Bronchial epithelial cell (primary cell): ENCODE measurements around the gene PAM. TPM values are rescaled to one million over a fixed set of nuclear protein-coding genes. Genes with fewer than 3 reads are reported as not detected.

Source experiments
- DNase-seq: peaks from one replicate; pipeline ENCODE4 v3.0.0-alpha.2; 2010; ENCODE audit warnings: low read depth
- FAIRE-seq: peaks from 2 replicates; lab custom pipeline; 2011; peaks lifted over from hg19 to GRCh38; lab: Jason Lieb, UNC
- H3K27me3 ChIP-seq: 2 replicates; pipeline ENCODE4 v1.5.1; 2011; ENCODE audit warnings: low read length; ENCODE audit not compliant: control insufficient read depth, insufficient read depth
- H3K36me3 ChIP-seq: 2 replicates; pipeline ENCODE4 v1.5.1; 2011; ENCODE audit warnings: low read length; ENCODE audit not compliant: control insufficient read depth, insufficient read depth
- H3K4me3 ChIP-seq: 2 replicates; pipeline ENCODE4 v1.5.1; 2011; ENCODE audit warnings: mild to moderate bottlenecking, low read depth, low read length, control low read depth
- total RNA-seq: library from RNA; depleted of rRNA; stranded (reverse); fragments of >200 nt; gene quantifications from 2 replicates; pipeline ENCODE4 v1.2.1, GENCODE V29; 2014
- TF ChIP-seq, protein P1 (sequence below): IDR thresholded peaks from 2 replicates; pipeline ENCODE4 v1.5.1; 2011; ENCODE audit warnings: mild to moderate bottlenecking, moderate library complexity, low read length, control low read depth, inconsistent platforms; ENCODE audit not compliant: insufficient read depth, severe bottlenecking

Gene PAM
- total RNA-seq, 1 donor from 2014 or later: 68.4 TPM

DNA sequence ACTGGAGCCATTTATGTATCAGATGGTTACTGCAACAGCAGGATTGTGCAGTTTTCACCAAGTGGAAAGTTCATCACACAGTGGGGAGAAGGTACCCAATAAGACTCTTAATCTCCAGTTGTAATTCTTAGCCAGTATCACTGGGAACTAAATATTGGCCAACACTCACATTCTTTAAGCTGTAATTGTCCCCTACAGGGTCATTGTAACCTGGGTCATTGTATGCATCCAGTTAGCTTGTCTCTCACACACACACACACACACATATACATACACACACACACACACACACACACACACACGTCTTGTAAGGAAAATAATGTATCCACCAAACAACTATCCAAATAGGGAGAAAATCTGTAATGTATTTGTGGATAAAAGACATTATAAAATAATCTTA, 251.8 kb downstream of the PAM start:
- no peaks in the 10 kb centered on the region for H3K27me3 ChIP-seq
- FAIRE-seq (no peak), DNase-seq (no peak)
- no peaks in the 10 kb centered on the region for H3K36me3 ChIP-seq
- TF ChIP-seq, protein P1, sequence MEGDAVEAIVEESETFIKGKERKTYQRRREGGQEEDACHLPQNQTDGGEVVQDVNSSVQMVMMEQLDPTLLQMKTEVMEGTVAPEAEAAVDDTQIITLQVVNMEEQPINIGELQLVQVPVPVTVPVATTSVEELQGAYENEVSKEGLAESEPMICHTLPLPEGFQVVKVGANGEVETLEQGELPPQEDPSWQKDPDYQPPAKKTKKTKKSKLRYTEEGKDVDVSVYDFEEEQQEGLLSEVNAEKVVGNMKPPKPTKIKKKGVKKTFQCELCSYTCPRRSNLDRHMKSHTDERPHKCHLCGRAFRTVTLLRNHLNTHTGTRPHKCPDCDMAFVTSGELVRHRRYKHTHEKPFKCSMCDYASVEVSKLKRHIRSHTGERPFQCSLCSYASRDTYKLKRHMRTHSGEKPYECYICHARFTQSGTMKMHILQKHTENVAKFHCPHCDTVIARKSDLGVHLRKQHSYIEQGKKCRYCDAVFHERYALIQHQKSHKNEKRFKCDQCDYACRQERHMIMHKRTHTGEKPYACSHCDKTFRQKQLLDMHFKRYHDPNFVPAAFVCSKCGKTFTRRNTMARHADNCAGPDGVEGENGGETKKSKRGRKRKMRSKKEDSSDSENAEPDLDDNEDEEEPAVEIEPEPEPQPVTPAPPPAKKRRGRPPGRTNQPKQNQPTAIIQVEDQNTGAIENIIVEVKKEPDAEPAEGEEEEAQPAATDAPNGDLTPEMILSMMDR: no peak
- no peak overlapping the region for H3K4me3 ChIP-seq

DNA sequence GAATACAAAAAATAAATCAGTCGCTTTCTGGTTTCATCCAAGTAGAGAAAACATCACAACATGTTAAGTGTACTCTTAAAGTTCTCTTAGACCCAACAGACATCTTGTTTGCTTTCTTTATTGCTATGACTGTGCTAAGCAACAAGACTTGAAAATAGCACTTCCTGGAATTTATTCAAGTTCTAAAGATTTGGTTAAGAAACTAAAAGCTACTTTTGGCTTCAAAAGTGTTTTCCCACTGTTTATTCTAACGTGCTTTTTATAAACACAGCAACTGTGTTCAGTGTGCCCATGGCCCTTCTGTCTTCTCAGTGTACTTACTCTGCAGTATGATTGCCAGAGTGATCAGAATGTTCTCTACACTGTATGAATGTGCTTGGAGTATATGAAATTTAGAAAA, 255.1 kb downstream of the PAM start:
- TF ChIP-seq, protein P1: no peak
- Histone ChIP-seq H3K36me3 (no peaks in the 10 kb centered on the region), H3K27me3 (no peaks in the 10 kb centered on the region), H3K4me3 (no peak overlapping the region)
- FAIRE-seq: no peak
- no peak for DNase-seq

DNA sequence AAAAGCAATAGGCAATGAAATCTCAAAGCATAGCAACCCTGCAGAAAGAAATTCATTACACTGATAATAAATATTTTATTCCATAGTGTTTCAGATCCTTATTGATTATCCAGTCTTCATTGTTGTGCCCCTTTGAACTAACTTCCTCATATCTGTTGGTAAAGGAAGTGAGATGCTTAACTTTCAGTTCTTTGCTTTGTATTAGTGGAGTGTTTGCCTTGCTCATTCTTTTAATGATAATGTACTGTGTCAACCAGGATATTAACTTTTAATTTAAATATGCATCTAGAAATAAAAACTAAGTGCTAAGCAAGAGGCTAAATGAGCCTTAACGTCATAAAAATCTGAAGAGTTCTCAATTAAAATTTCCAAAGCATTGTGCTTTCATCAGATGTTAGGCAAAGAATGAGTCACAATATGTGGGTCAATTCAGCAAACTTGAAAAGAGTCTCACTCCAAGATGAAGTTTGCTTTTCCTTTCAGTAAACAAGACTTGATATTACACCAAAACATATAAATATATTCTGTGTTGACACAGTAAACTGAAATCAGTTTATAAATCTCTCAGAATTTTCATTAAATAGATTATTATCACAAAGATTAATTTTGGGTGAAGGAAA, 258.9 kb downstream of the PAM start:
- DNase-seq (peak; percentile 35), FAIRE-seq (no peak)
- Histone ChIP-seq H3K36me3 (no peaks in the 10 kb centered on the region), H3K4me3 (no peak overlapping the region), H3K27me3 (no peaks in the 10 kb centered on the region)
- TF ChIP-seq, protein P1: no peak

DNA sequence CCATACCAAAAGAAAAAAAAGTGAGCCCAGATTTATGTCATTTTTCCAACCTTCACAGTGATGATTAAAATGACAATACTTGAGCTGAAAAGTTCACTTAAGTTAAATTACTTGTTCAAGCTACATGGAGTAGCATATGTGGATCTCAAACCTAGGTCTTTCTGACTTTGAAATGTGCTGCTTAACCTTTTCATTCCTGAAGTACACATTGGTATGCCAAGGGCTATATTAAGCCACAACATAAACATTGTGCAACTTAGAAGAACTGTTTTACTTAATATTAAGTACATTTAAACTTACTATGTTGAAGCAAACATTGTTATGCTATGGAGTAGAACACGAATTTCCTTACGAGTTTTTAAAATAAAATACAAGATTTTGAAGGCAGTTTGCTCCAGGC, 259.9 kb downstream of the PAM start:
- FAIRE-seq: no peak
- TF ChIP-seq, protein P1: no peak

DNA sequence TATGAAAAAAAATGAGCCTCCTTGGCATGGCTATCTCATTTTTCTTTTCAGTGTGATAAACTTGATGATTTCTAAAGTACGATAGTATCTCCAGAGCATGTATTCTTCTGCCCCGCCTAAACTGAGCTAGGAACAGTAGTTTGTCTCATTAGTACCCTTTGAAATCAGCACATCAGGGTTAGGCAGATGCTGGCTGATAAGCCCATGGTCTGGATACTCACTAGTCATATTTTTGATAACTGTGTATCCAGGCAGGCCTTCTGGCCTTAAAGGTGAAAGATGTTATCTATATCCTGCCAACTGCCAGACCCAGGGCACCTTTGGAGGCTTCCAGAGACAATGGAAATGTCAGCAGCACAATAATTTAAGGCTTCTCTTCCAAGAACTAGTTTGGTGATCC, 261.1 kb downstream of the PAM start:
- Histone ChIP-seq H3K36me3 (no peaks in the 10 kb centered on the region), H3K27me3 (no peaks in the 10 kb centered on the region), H3K4me3 (no peak overlapping the region)
- TF ChIP-seq, protein P1: no peak
- FAIRE-seq: no peak
- no peak for DNase-seq

More for the DNA sequence above, 259.9 kb downstream of the PAM start:
- no peaks in the 10 kb centered on the region for H3K27me3 ChIP-seq
- no peak overlapping the region for H3K4me3 ChIP-seq
- no peak for DNase-seq
- no peaks in the 10 kb centered on the region for H3K36me3 ChIP-seq

DNA sequence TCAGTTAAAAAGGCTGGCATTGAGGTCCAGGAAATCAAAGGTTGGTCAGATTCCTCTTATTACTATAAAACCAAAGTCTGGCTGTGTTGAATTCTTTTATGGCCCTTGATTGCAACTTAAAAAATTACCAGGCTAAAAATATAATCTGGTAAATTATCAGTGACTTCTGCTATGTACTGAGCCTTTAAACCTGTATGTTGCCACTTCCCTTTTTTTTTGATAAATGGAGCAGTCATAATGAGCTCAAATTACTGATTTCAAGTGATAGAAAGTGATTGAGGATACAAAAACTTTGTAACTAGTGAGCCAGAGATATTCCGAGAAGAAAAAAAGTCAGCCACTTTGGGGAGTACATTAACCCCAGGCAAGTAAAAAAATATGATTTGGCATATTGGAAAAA, 264.7 kb downstream of the PAM start:
- FAIRE-seq: no peak
- no peak for DNase-seq
- Histone ChIP-seq H3K27me3 (no peaks in the 10 kb centered on the region), H3K4me3 (no peak overlapping the region), H3K36me3 (no peaks in the 10 kb centered on the region)
- TF ChIP-seq, protein P1: no peak
